ENCODE data around the gene THG1L. TPM values are rescaled to one million over a fixed set of nuclear protein-coding genes. Genes with fewer than 3 reads are reported as not detected.

The THG1L gene
- total RNA-seq, 1 experiment from 2014 or later = 12.9 TPM

DNA sequence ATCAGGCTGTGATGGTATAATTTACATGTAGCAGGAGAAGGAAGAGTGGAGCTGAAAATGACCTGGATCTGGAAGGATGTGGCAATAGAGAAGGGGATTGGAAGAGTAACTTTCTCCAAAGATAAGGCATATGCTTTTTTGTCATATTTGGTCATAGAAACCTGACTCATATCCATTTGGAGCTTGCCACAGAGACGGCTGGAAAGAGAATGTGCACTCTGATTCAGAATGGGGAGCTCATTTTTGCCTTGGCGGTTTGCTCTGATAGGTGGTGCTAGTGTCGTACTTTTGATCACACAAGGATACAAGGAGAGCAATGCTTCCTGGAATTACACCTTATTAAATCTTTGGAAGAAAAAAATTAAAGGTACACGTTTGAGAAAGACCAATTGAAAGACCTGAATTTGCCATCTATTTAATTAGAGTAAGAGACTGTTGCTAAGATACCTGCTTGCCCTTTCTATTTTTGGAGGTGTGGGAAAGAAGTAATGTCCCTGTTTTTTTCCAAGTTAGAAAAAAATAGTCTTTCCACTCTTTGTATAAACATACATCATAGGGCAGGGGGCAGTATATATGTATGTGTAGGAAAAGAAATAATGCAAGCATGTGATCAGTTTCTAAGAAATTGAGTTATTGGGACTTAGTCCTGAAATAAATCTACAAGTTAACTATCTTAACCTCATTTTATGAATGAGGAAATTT lies 17.7 kb downstream of the THG1L start:
- no peak overlapping the region for H2BK20ac ChIP-seq (ENCODE audit: low read depth, low read length, poor library complexity, severe bottlenecking)
- no peak overlapping the region for H3K27ac ChIP-seq (ENCODE audit: insufficient read length, low read depth, low read length)
- H3K23me2 ChIP-seq (ENCODE audit: insufficient read length, low read depth, low read length, poor library complexity, severe bottlenecking) = peaks cover 6% of the 10 kb centered on the region
- H2BK12ac ChIP-seq (ENCODE audit: insufficient read length, low read depth, low read length) = no peak overlapping the region
- H3K4me2 ChIP-seq (ENCODE audit: insufficient read depth, insufficient read length, low read length) = no peak overlapping the region
- H4K8ac ChIP-seq (replicated peaks; ENCODE audit: insufficient read length, low read depth, low read length) = no peak overlapping the region
- no peak overlapping the region for H3T11ph ChIP-seq (ENCODE audit: low read length)
- H3K9ac ChIP-seq (ENCODE audit: extremely low read depth, insufficient read length, low read length) = no peak overlapping the region
- H3K79me1 ChIP-seq (ENCODE audit: insufficient read depth, low read depth, low read length, poor library complexity, severe bottlenecking) = no peaks in the 10 kb centered on the region
- no peak overlapping the region for H2BK15ac ChIP-seq (ENCODE audit: low read depth, low read length)
- H4K20me1 ChIP-seq (ENCODE audit: control insufficient read depth, insufficient read depth, insufficient read length) = no peaks in the 10 kb centered on the region
- no CpG with 5 or more reads among the region's 4 CpGs for WGBS (ENCODE audit: extremely low coverage, insufficient read length, low lambda C conversion rate)
- no peaks in the 10 kb centered on the region for H3K9me3 ChIP-seq (ENCODE audit: control insufficient read depth, low read depth, low read length)
- no peak overlapping the region for H2AK5ac ChIP-seq (ENCODE audit: insufficient read length, low read length)
- peaks cover 7% of the 10 kb centered on the region for H3K27me3 ChIP-seq (ENCODE audit: insufficient read depth, low read length)
- H3K27ac Mint-ChIP-seq = no peak overlapping the region
- peaks cover 8 to 11% of the 10 kb centered on the region in 2 experiments for H3K4me1 Mint-ChIP-seq
- H2AFZ ChIP-seq (ENCODE audit: low read length) = no peak overlapping the region
- no peak overlapping the region for H2BK5ac ChIP-seq (ENCODE audit: insufficient read length, low read length)
- DNase-seq = no peak
- H3K4me1 ChIP-seq (ENCODE audit: insufficient read depth, low read length) = no peaks in the 10 kb centered on the region
- H4K5ac ChIP-seq (ENCODE audit: insufficient read length, low read depth, low read length) = no peak overlapping the region
- no peak overlapping the region for H3K4me3 Mint-ChIP-seq
- H2BK120ac ChIP-seq (ENCODE audit: low read depth, low read length, poor library complexity, severe bottlenecking) = no peak overlapping the region
- peaks cover 0 to 5% (median 3%) of the 10 kb centered on the region in 3 experiments; a peak in 2 of 7 replicates for H3K36me3 Mint-ChIP-seq (ENCODE audit: insufficient read depth in 1 of 3, low read depth in 3 of 3)
- H3K23ac ChIP-seq (ENCODE audit: insufficient read length, low read depth, low read length) = no peak overlapping the region
- no peak overlapping the region for H3K56ac ChIP-seq (ENCODE audit: insufficient read length, low read depth, low read length)
- H3K27me3 Mint-ChIP-seq (ENCODE audit: low read depth) = peaks cover 16% of the 10 kb centered on the region
- no peak overlapping the region for H3K4ac ChIP-seq (ENCODE audit: low read depth, low read length)
- no peak overlapping the region for H3K18ac ChIP-seq (ENCODE audit: insufficient read length, low read depth, low read length)
- no peaks in the 10 kb centered on the region for H3K9me3 Mint-ChIP-seq
- no peak overlapping the region for H4K91ac ChIP-seq (ENCODE audit: insufficient read length, low read depth, low read length)
- H3K79me2 ChIP-seq (ENCODE audit: insufficient read depth, low read length) = no peaks in the 10 kb centered on the region
- TF ChIP-seq, protein P1, sequence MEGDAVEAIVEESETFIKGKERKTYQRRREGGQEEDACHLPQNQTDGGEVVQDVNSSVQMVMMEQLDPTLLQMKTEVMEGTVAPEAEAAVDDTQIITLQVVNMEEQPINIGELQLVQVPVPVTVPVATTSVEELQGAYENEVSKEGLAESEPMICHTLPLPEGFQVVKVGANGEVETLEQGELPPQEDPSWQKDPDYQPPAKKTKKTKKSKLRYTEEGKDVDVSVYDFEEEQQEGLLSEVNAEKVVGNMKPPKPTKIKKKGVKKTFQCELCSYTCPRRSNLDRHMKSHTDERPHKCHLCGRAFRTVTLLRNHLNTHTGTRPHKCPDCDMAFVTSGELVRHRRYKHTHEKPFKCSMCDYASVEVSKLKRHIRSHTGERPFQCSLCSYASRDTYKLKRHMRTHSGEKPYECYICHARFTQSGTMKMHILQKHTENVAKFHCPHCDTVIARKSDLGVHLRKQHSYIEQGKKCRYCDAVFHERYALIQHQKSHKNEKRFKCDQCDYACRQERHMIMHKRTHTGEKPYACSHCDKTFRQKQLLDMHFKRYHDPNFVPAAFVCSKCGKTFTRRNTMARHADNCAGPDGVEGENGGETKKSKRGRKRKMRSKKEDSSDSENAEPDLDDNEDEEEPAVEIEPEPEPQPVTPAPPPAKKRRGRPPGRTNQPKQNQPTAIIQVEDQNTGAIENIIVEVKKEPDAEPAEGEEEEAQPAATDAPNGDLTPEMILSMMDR (conservative IDR thresholded peaks at IDR 0.05) = no peak
- no peak overlapping the region for H3K14ac ChIP-seq (ENCODE audit: insufficient read depth, low read length)
